ENCODE data around the gene SBK2.

Gene SBK2

GRCh38 chr19:55528030-55528803, 8.7 kb downstream of the SBK2 start:
- Histone ChIP-seq H3K27me3 (ENCODE audit: control insufficient read depth, insufficient read depth, low read length) (no peaks in the 10 kb centered on the region), H3K9ac (no peak overlapping the region), H3K36me3 (ENCODE audit: control insufficient read depth, insufficient read depth, low read length) (no peaks in the 10 kb centered on the region), H3K4me3 (ENCODE audit: low read depth, low read length) (no peak overlapping the region), H3K4me2 (ENCODE audit: low read length) (no peak overlapping the region), H3K9me3 (ENCODE audit: control insufficient read depth, low read length) (no peaks in the 10 kb centered on the region), H3K79me2 (no peaks in the 10 kb centered on the region), H3K27ac (no peak overlapping the region), H2AFZ (no peak overlapping the region), H3K4me1 (peaks cover 7% of the 10 kb centered on the region)
- TF ChIP-seq, protein P1, sequence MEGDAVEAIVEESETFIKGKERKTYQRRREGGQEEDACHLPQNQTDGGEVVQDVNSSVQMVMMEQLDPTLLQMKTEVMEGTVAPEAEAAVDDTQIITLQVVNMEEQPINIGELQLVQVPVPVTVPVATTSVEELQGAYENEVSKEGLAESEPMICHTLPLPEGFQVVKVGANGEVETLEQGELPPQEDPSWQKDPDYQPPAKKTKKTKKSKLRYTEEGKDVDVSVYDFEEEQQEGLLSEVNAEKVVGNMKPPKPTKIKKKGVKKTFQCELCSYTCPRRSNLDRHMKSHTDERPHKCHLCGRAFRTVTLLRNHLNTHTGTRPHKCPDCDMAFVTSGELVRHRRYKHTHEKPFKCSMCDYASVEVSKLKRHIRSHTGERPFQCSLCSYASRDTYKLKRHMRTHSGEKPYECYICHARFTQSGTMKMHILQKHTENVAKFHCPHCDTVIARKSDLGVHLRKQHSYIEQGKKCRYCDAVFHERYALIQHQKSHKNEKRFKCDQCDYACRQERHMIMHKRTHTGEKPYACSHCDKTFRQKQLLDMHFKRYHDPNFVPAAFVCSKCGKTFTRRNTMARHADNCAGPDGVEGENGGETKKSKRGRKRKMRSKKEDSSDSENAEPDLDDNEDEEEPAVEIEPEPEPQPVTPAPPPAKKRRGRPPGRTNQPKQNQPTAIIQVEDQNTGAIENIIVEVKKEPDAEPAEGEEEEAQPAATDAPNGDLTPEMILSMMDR (IDR thresholded peaks at IDR 0.05): no peak

DNA sequence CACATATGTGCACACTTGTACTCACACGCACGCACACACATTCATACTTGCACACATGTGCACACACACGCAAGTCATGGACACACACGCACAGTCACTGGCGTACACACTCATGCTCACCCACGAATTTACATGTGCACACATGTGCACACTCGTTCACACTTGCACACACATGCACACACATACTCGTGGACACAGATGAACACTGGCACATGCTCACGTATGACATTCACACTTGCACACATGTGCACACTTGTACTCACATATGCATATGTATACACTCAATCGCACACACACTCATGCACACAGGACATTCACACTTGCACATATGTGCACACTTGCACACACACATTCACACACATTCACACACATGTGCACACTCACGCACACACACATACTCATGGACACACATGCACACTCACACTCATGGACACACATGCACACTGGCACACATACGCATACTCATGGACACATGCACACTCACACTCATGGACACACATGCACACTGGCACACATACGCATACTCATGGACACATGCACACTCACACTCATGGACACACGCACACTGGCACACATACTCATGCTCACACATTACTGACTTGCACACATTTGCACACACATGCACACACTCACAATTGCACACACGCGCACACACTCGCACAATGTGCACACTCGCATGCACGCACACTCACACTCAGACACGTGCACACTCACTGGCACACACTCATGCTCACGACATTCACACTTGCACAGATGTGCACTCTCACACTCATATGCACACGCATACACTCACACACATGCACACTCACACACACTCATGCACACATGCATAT, 9.5 kb downstream of the SBK2 start:
- H3K9ac ChIP-seq: no peak overlapping the region

GRCh38 chr19:55526216-55527196, 10.4 kb downstream of the SBK2 start:
- Histone ChIP-seq H3K9ac (no peak overlapping the region), H3K4me2 (ENCODE audit: low read length) (peak overlapping the region; percentile 43), H3K9me3 (ENCODE audit: control insufficient read depth, low read length) (no peaks in the 10 kb centered on the region), H3K79me2 (no peaks in the 10 kb centered on the region), H3K27ac (peak overlapping the region; percentile 20), H3K27me3 (ENCODE audit: control insufficient read depth, insufficient read depth, low read length) (no peaks in the 10 kb centered on the region), H3K4me1 (peaks cover 7% of the 10 kb centered on the region), H3K36me3 (ENCODE audit: control insufficient read depth, insufficient read depth, low read length) (no peaks in the 10 kb centered on the region), H2AFZ (peak overlapping the region; percentile 72), H3K4me3 (ENCODE audit: low read depth, low read length) (no peak overlapping the region)
- TF ChIP-seq, protein P1 (IDR thresholded peaks at IDR 0.05): no peak

More for the DNA sequence above, 9.5 kb downstream of the SBK2 start:
- Histone ChIP-seq H3K27ac (no peak overlapping the region), H3K36me3 (ENCODE audit: control insufficient read depth, insufficient read depth, low read length) (no peaks in the 10 kb centered on the region), H3K4me3 (ENCODE audit: low read depth, low read length) (no peak overlapping the region), H3K4me2 (ENCODE audit: low read length) (no peak overlapping the region), H3K79me2 (no peaks in the 10 kb centered on the region), H3K9me3 (ENCODE audit: control insufficient read depth, low read length) (no peaks in the 10 kb centered on the region), H2AFZ (no peak overlapping the region), H3K4me1 (peaks cover 7% of the 10 kb centered on the region), H3K27me3 (ENCODE audit: control insufficient read depth, insufficient read depth, low read length) (no peaks in the 10 kb centered on the region)
- TF ChIP-seq, protein P1 (IDR thresholded peaks at IDR 0.05): no peak

DNA sequence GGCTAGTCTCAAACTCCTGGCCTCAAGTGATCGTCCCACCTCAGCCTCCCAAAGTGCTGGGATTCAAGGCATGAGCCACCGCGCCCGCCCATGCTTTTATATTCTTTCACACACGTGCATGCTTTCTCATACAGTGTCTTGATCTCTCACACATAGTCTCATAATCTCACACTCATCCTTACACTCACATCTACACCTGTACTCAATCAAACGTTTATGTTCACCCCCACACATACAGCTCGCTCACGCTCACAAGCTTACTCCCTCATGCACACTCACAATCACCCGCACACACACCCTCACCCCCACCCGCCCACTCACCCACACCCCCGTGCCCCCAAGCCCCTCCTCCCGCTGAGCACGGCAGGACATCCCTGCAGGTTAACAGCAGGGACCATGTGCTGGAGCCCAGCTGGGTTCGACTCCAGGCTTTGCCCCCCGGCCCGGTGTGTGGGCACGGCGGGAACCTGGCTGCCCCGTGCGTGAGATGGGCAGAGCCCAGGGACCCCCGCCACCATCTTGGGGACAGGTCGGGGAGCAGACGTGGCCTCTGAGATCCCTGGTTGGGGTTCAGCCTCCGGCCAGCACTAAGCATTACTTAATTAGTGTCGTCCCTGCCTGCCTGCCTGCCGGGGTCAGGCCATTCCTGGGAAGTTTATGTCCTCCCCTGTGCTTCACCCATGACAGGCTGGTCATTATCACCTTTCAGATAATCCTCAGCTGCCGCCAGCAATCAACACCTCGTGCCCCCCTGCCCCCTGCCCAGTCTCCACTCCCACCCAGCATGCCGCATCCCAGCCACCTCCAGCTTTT, 11.4 kb downstream of the SBK2 start:
- peak overlapping the region; percentile 72 for H2AFZ ChIP-seq
- H3K4me2 ChIP-seq (ENCODE audit: low read length): no peak overlapping the region
- peaks cover 7% of the 10 kb centered on the region for H3K4me1 ChIP-seq
- no peaks in the 10 kb centered on the region for H3K27me3 ChIP-seq (ENCODE audit: control insufficient read depth, insufficient read depth, low read length)
- TF ChIP-seq, protein P1 (IDR thresholded peaks at IDR 0.05): no peak
- no peaks in the 10 kb centered on the region for H3K36me3 ChIP-seq (ENCODE audit: control insufficient read depth, insufficient read depth, low read length)
- H3K27ac ChIP-seq: no peak overlapping the region
- H3K9ac ChIP-seq: no peak overlapping the region
- H3K4me3 ChIP-seq (ENCODE audit: low read depth, low read length): no peak overlapping the region
- H3K79me2 ChIP-seq: no peaks in the 10 kb centered on the region
- no peaks in the 10 kb centered on the region for H3K9me3 ChIP-seq (ENCODE audit: control insufficient read depth, low read length)

Measured in parathyroid adenoma (tissue), 2 donors.